HCT116 (cell line): ENCODE measurements around the gene CFAP77. TPM values are rescaled to one million over a fixed set of nuclear protein-coding genes. Genes with fewer than 3 reads are reported as not detected.

Experiments
- ATAC-seq: fragments of 200-7000 bp; cut with Tn5 transposase; 2 replicates; pipeline ENCODE4 v1.9.1; 2020; ENCODE audit warnings: mild to moderate bottlenecking, moderate library complexity
- BruUV-seq: library from RNA; stranded (reverse); fragments of 400-500 nt; replicated peaks from 2 replicates; lab custom pipeline; 2021; lab: Mats Ljungman, UMichigan
- CTCF ChIA-PET: fragments of 300-600 bp; sonication (Branson Sonifier 250); formaldehyde crosslinking; loops from one replicate; lab custom pipeline; 2021; ENCODE audit warnings: antibody characterized with exemption; lab: Charles Lee
- POLR2A ChIA-PET: fragments of 300-600, 350-600 bp; sonication (Branson Sonifier 250); formaldehyde crosslinking; loops from one replicate; lab custom pipeline; 2021; ENCODE audit warnings: antibody characterized with exemption; lab: Charles Lee
- RAD21 ChIA-PET, 2 experiments: fragments of 300-600 bp; sonication (Branson Sonifier 250); formaldehyde crosslinking; loops; one replicate each; lab custom pipeline; 2023; ENCODE audit warnings: low total read pairs in 2 of 2; ENCODE audit not compliant: uncharacterized antibody in 2 of 2, unreplicated experiment in 2 of 2, low non-redundant PET in 1 of 2; lab: Charles Lee
- DNase-seq: peaks from one replicate; pipeline ENCODE4 v3.0.0-alpha.2; 2010; ENCODE audit warnings: low read depth, low spot score
- H2AFZ ChIP-seq: fragments of 200-600 bp; shearing (Covaris generic), sonication (generic); 2 replicates; pipeline ENCODE4 v1.6.1; 2017; ENCODE audit warnings: low read depth, mixed run types, mixed read lengths, antibody characterized with exemption, low read length; ENCODE audit not compliant: poor library complexity, severe bottlenecking
- H3K27ac ChIP-seq: 2 replicates; pipeline ENCODE4 v1.5.1; 2012; ENCODE audit warnings: low read depth, low read length
- H3K27me3 ChIP-seq: fragments of 200-600 bp; sonication (generic); 2 replicates; pipeline ENCODE4 v1.6.1; 2016; ENCODE audit warnings: mixed run types, low read length, mixed read lengths; ENCODE audit not compliant: insufficient read depth
- H3K36me3 ChIP-seq, 2 experiments: fragments of 200-500 bp in 1 of 2; fragments of 200-600 bp in 1 of 2; sonication (Bioruptor generic) in 1 of 2; sonication (generic) in 1 of 2; 2 replicates each; pipeline versions ENCODE4 v1.5.1 to v1.6.1; 2014 to 2016; ENCODE audit warnings: low read length in 2 of 2, inconsistent platforms in 1 of 2, mixed read lengths in 1 of 2, mixed run types in 1 of 2; ENCODE audit not compliant: insufficient read depth in 2 of 2, control insufficient read depth in 1 of 2
- H3K4me1 ChIP-seq, 2 experiments: fragments of 200-600 bp in 1 of 2; sonication (generic) in 1 of 2; 2 replicates each; pipeline versions ENCODE4 v1.5.1 to v1.6.1; 2012 to 2017; ENCODE audit warnings: low read length in 2 of 2, inconsistent platforms in 1 of 2, mild to moderate bottlenecking in 1 of 2, mixed read lengths in 1 of 2, mixed run types in 1 of 2, moderate library complexity in 1 of 2; ENCODE audit not compliant: insufficient read depth in 2 of 2, control insufficient read depth in 1 of 2
- H3K4me2 ChIP-seq: fragments of 200-600 bp; sonication (generic); 2 replicates; pipeline ENCODE4 v1.6.1; 2017; ENCODE audit warnings: mixed run types, low read length, mixed read lengths
- H3K4me3 ChIP-seq, 2 experiments: fragments of 200-600 bp in 1 of 2; sonication (generic) in 1 of 2; replicated peaks in 1 of 2; 2 replicates each; pipeline ENCODE4 v1.5.1; 2011 to 2016; ENCODE audit warnings: low read length in 2 of 2, control low read depth in 1 of 2, low read depth in 1 of 2, mild to moderate bottlenecking in 1 of 2, mixed read lengths in 1 of 2, mixed run types in 1 of 2
- H3K79me2 ChIP-seq: fragments of 200-600 bp; sonication (generic); 2 replicates; pipeline ENCODE4 v1.6.1; 2017; ENCODE audit warnings: mild to moderate bottlenecking, mixed run types, low read length, moderate library complexity, mixed read lengths; ENCODE audit not compliant: insufficient read depth
- H3K9ac ChIP-seq: fragments of 200-600 bp; sonication (generic); 2 replicates; pipeline ENCODE4 v1.6.1; 2016; ENCODE audit warnings: low read length, mixed read lengths
- H3K9me2 ChIP-seq: fragments of 200-600 bp; sonication (generic), shearing (Covaris generic); 2 replicates; pipeline ENCODE4 v1.6.1; 2017; ENCODE audit warnings: mixed run types, mild to moderate bottlenecking, moderate library complexity; ENCODE audit not compliant: insufficient read depth
- H3K9me3 ChIP-seq, 2 experiments: fragments of 200-500 bp in 1 of 2; fragments of 200-600 bp in 1 of 2; sonication (Bioruptor generic) in 1 of 2; sonication (generic) in 1 of 2; 2 replicates each; pipeline ENCODE4 v1.6.1; 2014 to 2017; ENCODE audit warnings: low read length in 2 of 2, mixed read lengths in 2 of 2, inconsistent platforms in 1 of 2, low read depth in 1 of 2, mild to moderate bottlenecking in 1 of 2, mixed run types in 1 of 2, moderate library complexity in 1 of 2; ENCODE audit not compliant: control insufficient read depth in 1 of 2, insufficient read depth in 1 of 2
- H4K20me1 ChIP-seq: fragments of 200-600 bp; sonication (generic), shearing (Covaris generic); 2 replicates; pipeline ENCODE4 v1.6.1; 2017; ENCODE audit warnings: mixed run types, mild to moderate bottlenecking, moderate library complexity; ENCODE audit not compliant: insufficient read depth
- CBX3 ChIP-seq: IDR thresholded peaks from 2 replicates; pipeline ENCODE4 v1.6.1; 2012; ENCODE audit warnings: low read depth
- CEBPB ChIP-seq: IDR thresholded peaks from 2 replicates; pipeline ENCODE4 v1.6.1; 2012; ENCODE audit warnings: low read depth
- CTCF ChIP-seq, 3 experiments: fragments of 200-600 bp in 1 of 3; sonication (generic) in 1 of 3; IDR thresholded peaks in 2 of 3; conservative IDR thresholded peaks in 1 of 3; 2 replicates each; pipeline ENCODE4 v1.5.1; 2012 to 2017; ENCODE audit warnings: low read depth in 2 of 3, low read length in 2 of 3, antibody characterized with exemption in 1 of 3, borderline replicate concordance in 1 of 3, control low read depth in 1 of 3, mild to moderate bottlenecking in 1 of 3, mixed read lengths in 1 of 3, mixed run types in 1 of 3, moderate library complexity in 1 of 3; ENCODE audit not compliant: insufficient read depth in 1 of 3
- EZH2phosphoT487 ChIP-seq: fragments of 200-600 bp; IDR thresholded peaks from 2 replicates; pipeline ENCODE4 v1.6.1; 2018; ENCODE audit warnings: antibody characterized with exemption, borderline replicate concordance
- FOSL1 ChIP-seq: IDR thresholded peaks from 2 replicates; pipeline ENCODE4 v1.6.1; 2012; ENCODE audit warnings: low read depth
- POLR2AphosphoS5 ChIP-seq: IDR thresholded peaks from 2 replicates; pipeline ENCODE4 v1.6.1; 2011; ENCODE audit warnings: mild to moderate bottlenecking, low read depth, low read length, moderate library complexity
- RAD21 ChIP-seq: IDR thresholded peaks from 2 replicates; pipeline ENCODE4 v1.6.1; 2012; ENCODE audit warnings: low read depth, mild to moderate bottlenecking
- SIN3A ChIP-seq: IDR thresholded peaks from 2 replicates; pipeline ENCODE4 v1.6.1; 2012; ENCODE audit warnings: low read depth
- SP1 ChIP-seq: IDR thresholded peaks from 2 replicates; pipeline ENCODE4 v1.6.1; 2012; ENCODE audit warnings: low read depth
- SRF ChIP-seq: IDR thresholded peaks from 2 replicates; pipeline ENCODE4 v1.6.1; 2012; ENCODE audit warnings: low read depth
- ZBTB33 ChIP-seq: IDR thresholded peaks from 2 replicates; pipeline ENCODE4 v1.6.1; 2011; ENCODE audit warnings: mild to moderate bottlenecking, low read length, moderate library complexity; ENCODE audit not compliant: insufficient replicate concordance; ENCODE audit errors: extremely low read depth
- ZFX ChIP-seq: fragments of 450-650 bp; IDR thresholded peaks from 2 replicates; pipeline ENCODE4 v1.6.1; 2017
- ZNF274 ChIP-seq: fragments of 200-500 bp; sonication (Bioruptor generic); IDR thresholded peaks from 2 replicates; pipeline ENCODE4 v1.6.1; 2014; ENCODE audit warnings: mild to moderate bottlenecking, low read depth, low read length, inconsistent platforms
- intact Hi-C: fragments of 100-400 bp; cut with micrococcal nuclease; formaldehyde crosslinking; loops from 2 replicates; pipeline ENCODE4 v1.10.0; 2022
- total RNA-seq: library from RNA; stranded (reverse); gene quantifications from one replicate; pipeline ENCODE4 v1.2.1, GENCODE V29; 2021; ENCODE audit not compliant: unreplicated experiment
- TF ChIP-seq, protein P1 (sequence below): IDR thresholded peaks from 2 replicates; pipeline ENCODE4 v1.6.1; 2012

The CFAP77 gene
- total RNA-seq, 1 experiment from 2014 or later = 0.98 TPM

GRCh38 chr9:132518626-132519025 is 108.6 kb downstream of the CFAP77 start:
- CTCF ChIA-PET = no interaction called here

More at GRCh38 chr9:132518626-132519025, 108.6 kb downstream of the CFAP77 start:
- Histone ChIP-seq H3K9me2 (no peaks in the 10 kb centered on the region), H3K36me3 (no peaks in the 10 kb centered on the region)
- intact Hi-C loops = no loop called here
- TF ChIP-seq EZH2phosphoT487 (no peak), ZBTB33 (no peak), SIN3A (no peak), CBX3 (no peak), CTCF (IDR thresholded peaks at IDR 0.05 in 2 of 3, conservative IDR thresholded peaks at IDR 0.05 in 1 of 3; ENCODE audit: borderline replicate concordance in 1 of 3, insufficient read depth in 1 of 3, low read depth in 2 of 3, low read length in 2 of 3) (no peak), ZFX (no peak), FOSL1 (no peak), ZNF274 (no peak), CEBPB (no peak), POLR2AphosphoS5 (no peak), SRF (no peak), RAD21 (no peak), SP1 (no peak)
- TF ChIP-seq, protein P1, sequence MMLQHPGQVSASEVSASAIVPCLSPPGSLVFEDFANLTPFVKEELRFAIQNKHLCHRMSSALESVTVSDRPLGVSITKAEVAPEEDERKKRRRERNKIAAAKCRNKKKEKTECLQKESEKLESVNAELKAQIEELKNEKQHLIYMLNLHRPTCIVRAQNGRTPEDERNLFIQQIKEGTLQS = no peak
- TF ChIP-seq, all 23 proteins: peak for 0
- BruUV-seq = no TSS peak
- Histone ChIP-seq H3K9me3 (no peaks in the 10 kb centered on the region), H4K20me1 (no peaks in the 10 kb centered on the region), H3K9ac (no peak overlapping the region), H3K4me3 (no peak overlapping the region), H3K79me2 (no peaks in the 10 kb centered on the region), H3K27me3 (no peaks in the 10 kb centered on the region), H2AFZ (no peak overlapping the region), H3K4me2 (no peak overlapping the region), H3K27ac (no peak overlapping the region), H3K4me1 (no peaks in the 10 kb centered on the region)
- ATAC-seq (no peak), DNase-seq (no peak)
- ChIA-PET POLR2A (no interaction called here), RAD21 (no interaction called here)
